Mononuclear cell (primary cell): ENCODE results near the gene GHITM. TPM values are rescaled to one million over a fixed set of nuclear protein-coding genes. Genes with fewer than 3 reads are reported as not detected.
"Not testable (repeated sequence)": the region's sequence is repeated elsewhere in the genome, so short reads cannot be mapped to it uniquely, and the experiment has no call there.

Experiments
- H3K27me3 ChIP-seq: 2 replicates; pipeline ENCODE4 v1.6.0; 2011; ENCODE audit warnings: low read length, control low read depth; ENCODE audit not compliant: insufficient read depth
- H3K4me1 ChIP-seq: 2 replicates; pipeline ENCODE4 v1.5.1; 2011; ENCODE audit warnings: mild to moderate bottlenecking, low read length, control low read depth; ENCODE audit not compliant: insufficient read depth
- H3K4me3 ChIP-seq: 2 replicates; pipeline ENCODE4 v1.5.1; 2011; ENCODE audit warnings: mild to moderate bottlenecking, low read length, moderate library complexity
- H3K9me3 ChIP-seq: 2 replicates; pipeline ENCODE4 v1.5.1; 2011; ENCODE audit warnings: low read depth, mild to moderate bottlenecking, control low read depth, low read length
- total RNA-seq: library from RNA; depleted of rRNA; stranded (reverse); fragments of >200 nt; gene quantifications from one replicate; pipeline ENCODE4 v1.2.3, GENCODE V29; 2012

GHITM gene
- total RNA-seq, 1 donor, result 92.7 TPM

DNA sequence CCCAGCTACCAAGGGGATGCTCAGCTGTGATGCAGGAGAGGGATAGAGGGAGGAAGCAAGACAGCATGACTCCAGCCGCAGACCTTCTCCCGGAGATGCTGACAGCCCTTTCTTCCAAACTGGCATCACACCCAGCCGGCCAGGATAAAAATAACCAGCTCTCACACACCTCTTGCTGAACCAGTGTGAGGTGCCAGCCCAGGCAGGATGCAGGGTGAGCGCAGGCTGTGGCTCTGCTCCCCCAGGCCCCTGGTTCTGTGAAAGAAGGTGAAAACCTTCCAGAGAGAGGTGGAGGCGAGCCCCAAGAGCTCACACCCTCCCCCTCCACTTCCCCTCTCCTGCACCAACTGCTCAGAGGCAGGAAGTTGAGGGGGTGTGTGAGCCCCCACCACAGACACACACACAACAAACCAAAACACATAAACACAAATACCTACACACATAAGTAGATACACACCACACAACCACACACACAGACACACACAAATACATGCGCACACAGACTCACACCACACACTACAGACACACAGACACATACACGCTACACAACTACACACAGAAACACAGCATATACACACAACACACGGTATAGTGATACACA lies 38.3 kb downstream of the GHITM start:
- no peaks in the 10 kb centered on the region for H3K27me3 ChIP-seq
- peaks cover 27% of the 10 kb centered on the region for H3K4me1 ChIP-seq
- H3K4me3 ChIP-seq, result no peak overlapping the region
- no peaks in the 10 kb centered on the region for H3K9me3 ChIP-seq

DNA sequence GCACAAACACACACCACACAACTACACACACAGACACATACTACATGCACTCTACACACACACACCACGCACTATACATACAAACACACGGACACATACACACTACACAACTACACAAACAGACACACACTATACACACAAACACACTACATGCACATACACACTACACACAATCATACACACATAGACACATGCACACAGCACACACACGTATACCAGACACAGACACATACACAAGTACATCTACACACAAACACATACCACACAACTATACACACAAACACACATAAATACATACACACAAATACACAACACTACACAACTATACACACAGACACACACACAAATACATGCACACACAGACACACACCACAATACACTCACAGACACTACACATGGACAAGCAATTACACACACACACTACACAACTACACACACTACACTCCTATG lies 38.9 kb downstream of the GHITM start:
- no peak overlapping the region for H3K4me3 ChIP-seq
- H3K9me3 ChIP-seq, result no peaks in the 10 kb centered on the region
- no peaks in the 10 kb centered on the region for H3K27me3 ChIP-seq

GRCh38 chr10:84179059-84179710 lies 39.9 kb downstream of the GHITM start:
- no peaks in the 10 kb centered on the region for H3K9me3 ChIP-seq
- peaks cover 27% of the 10 kb centered on the region for H3K4me1 ChIP-seq
- H3K27me3 ChIP-seq, result no peaks in the 10 kb centered on the region
- H3K4me3 ChIP-seq, result no peak overlapping the region

More for the DNA sequence above, 38.9 kb downstream of the GHITM start:
- peaks cover 27% of the 10 kb centered on the region for H3K4me1 ChIP-seq

GRCh38 chr10:84180386-84180785 lies 41.1 kb downstream of the GHITM start:
- H3K4me3 ChIP-seq, result not testable (repeated sequence)

GRCh38 chr10:84181631-84182030 lies 42.3 kb downstream of the GHITM start:
- Histone ChIP-seq H3K9me3 (no peaks in the 10 kb centered on the region), H3K4me1 (peaks cover 22% of the 10 kb centered on the region), H3K4me3 (no peak overlapping the region), H3K27me3 (no peaks in the 10 kb centered on the region)

More at GRCh38 chr10:84180386-84180785, 41.1 kb downstream of the GHITM start:
- H3K27me3 ChIP-seq, H3K9me3 ChIP-seq: not testable (repeated sequence)
- H3K4me1 ChIP-seq, result peaks cover 27% of the 10 kb centered on the region

GRCh38 chr10:84184517-84184916 lies 45.2 kb downstream of the GHITM start:
- Histone ChIP-seq H3K4me3 (no peak overlapping the region), H3K27me3 (no peaks in the 10 kb centered on the region), H3K9me3 (no peaks in the 10 kb centered on the region), H3K4me1 (peaks cover under 1% of the 10 kb centered on the region)

GRCh38 chr10:84185526-84186175 lies 46.3 kb downstream of the GHITM start:
- Histone ChIP-seq H3K27me3 (no peaks in the 10 kb centered on the region), H3K4me1 (no peaks in the 10 kb centered on the region), H3K9me3 (no peaks in the 10 kb centered on the region), H3K4me3 (no peak overlapping the region)

DNA sequence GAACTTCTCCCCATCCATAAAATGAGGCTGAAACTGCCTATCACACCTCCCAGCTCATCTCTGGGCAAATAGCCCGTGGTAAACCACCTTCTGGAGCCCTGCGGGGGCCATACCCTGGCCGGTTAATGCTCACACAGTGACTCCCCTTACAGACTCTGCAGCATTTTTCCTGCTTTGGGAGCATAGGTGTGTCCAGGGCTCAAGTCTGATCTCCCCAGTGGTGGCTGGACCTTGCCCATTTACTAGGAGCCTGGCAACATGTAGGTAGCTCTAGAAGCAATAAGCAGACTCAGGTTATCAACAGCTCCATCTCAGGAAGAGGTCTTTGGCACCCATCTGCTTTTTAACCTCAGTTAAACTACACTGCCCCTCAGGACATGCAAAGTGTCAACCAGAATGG lies 49.5 kb downstream of the GHITM start:
- Histone ChIP-seq H3K27me3 (peaks cover 8% of the 10 kb centered on the region), H3K4me3 (no peak overlapping the region), H3K4me1 (peaks cover 11% of the 10 kb centered on the region), H3K9me3 (no peaks in the 10 kb centered on the region)

GRCh38 chr10:84190621-84191020 lies 51.3 kb downstream of the GHITM start:
- Histone ChIP-seq H3K4me3 (no peak overlapping the region), H3K4me1 (peaks cover 19% of the 10 kb centered on the region), H3K27me3 (peaks cover 23% of the 10 kb centered on the region), H3K9me3 (no peaks in the 10 kb centered on the region)

GRCh38 chr10:84191106-84191505 lies 51.8 kb downstream of the GHITM start:
- Histone ChIP-seq H3K27me3 (peaks cover 28% of the 10 kb centered on the region), H3K4me1 (peaks cover 19% of the 10 kb centered on the region), H3K9me3 (no peaks in the 10 kb centered on the region), H3K4me3 (no peak overlapping the region)

- no peaks in the 10 kb centered on the region for H3K9me3 ChIP-seq
- peaks cover 19% of the 10 kb centered on the region for H3K4me1 ChIP-seq
- H3K4me3 ChIP-seq, result no peak overlapping the region
- peaks cover 32% of the 10 kb centered on the region for H3K27me3 ChIP-seq
These were observed 54.0 kb downstream of the GHITM start for GRCh38 chr10:84193327-84193726.

DNA sequence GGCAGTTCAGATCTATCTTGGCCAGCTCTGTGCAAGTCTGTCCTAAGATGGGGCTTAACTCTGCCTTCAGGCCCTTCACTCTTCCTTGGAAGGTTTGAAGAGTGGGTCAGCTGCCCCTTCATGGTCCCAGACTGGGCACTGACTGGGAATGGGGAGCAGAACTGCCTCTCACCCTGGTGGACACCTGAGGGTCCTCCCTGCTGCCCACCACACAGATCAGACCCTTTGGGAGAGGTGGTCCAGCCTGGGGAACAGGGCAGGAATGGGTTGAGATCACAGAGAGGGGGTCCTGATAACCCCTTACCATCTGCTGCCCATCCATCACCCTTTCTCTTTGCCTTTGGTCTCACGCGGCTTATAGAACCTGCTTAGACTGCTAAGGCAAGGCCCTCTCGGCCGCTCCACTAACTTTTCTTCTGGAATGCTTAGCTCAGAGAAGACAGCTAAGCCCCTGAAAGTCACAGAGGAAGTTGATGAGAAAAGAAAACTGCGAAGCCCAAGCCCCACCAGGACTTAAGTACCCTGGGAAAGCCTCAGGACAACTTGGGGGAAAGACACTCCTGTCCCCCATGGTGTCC lies 54.6 kb downstream of the GHITM start:
- Histone ChIP-seq H3K27me3 (peaks cover 32% of the 10 kb centered on the region), H3K9me3 (no peaks in the 10 kb centered on the region), H3K4me3 (no peak overlapping the region), H3K4me1 (peaks cover 19% of the 10 kb centered on the region)

- Histone ChIP-seq H3K4me3 (no peak within 1 kb of the TSS), H3K9me3 (no peaks in the 10 kb centered on the region), H3K4me1 (peaks cover 19% of the 10 kb centered on the region), H3K27me3 (peaks cover 32% of the 10 kb centered on the region)
These were observed 55.2 kb downstream of the GHITM start, which contains the start of gene CDHR1 for GRCh38 chr10:84194424-84195043. Gene CDHR1, plus strand, starts transcription at chr10:84194537. Its CDS starts 224 bp downstream, at chr10:84194761.

DNA sequence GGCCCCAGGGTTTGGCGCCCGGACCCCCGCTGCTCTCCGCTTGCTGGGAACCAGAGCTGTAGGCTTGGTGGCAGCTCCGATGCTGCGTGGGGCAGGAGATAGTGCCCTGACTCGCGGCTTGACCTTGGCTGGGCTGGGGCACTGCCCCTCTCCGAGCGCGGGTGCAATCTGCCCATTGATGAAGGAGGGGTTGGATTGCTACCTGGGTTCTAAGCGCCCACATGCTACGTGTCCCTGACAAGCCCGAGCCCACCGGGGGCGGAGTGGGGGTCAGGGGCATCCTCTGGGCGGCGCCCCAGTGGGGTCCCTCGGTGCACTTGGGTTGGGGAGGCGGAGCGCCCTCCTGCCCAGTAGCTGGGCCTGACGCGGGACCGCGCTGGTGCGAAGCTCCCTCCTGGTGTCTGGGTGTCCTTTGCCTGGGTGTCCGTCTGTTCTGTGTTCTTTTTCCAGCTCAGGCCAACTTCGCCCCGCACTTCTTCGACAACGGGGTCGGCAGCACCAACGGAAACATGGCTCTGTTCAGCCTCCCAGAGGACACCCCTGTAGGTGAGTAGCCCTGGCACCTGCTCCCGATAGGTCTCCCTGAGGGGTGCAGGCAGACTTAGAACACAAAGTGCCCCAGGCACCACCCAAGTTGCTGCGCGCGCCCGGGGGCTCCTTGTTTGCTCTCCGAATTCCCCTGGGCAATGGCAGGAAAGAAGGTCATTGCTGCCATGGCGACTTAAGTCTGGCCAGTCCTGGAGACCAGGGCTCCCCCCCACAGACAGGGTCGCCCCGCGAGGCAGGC lies 55.9 kb downstream of the GHITM start:
- H3K4me3 ChIP-seq, result no peak overlapping the region
- peaks cover 19% of the 10 kb centered on the region for H3K4me1 ChIP-seq
- H3K9me3 ChIP-seq, result no peaks in the 10 kb centered on the region
- H3K27me3 ChIP-seq, result peaks cover 32% of the 10 kb centered on the region
